Brain microvascular endothelial cell (primary cell): ENCODE results near the gene PCBP2.

ENCODE experiments used
- DNase-seq: peaks from one replicate; pipeline ENCODE4 v3.0.0-alpha.2; 2020
- H3K27ac ChIP-seq: fragments of 250-450 bp; sonication (Bioruptor Pico); 2 replicates; pipeline ENCODE4 v1.5.1; 2020; ENCODE audit warnings: mild to moderate bottlenecking, moderate library complexity
- H3K27me3 ChIP-seq: fragments of 250-450 bp; sonication (Bioruptor Pico); replicated peaks from 2 replicates; pipeline ENCODE4 v1.5.1; 2020; ENCODE audit warnings: mild to moderate bottlenecking
- H3K36me3 ChIP-seq: fragments of 250-450 bp; sonication (Bioruptor Pico); replicated peaks from 2 replicates; pipeline ENCODE4 v1.5.1; 2020; ENCODE audit warnings: mild to moderate bottlenecking
- H3K4me3 ChIP-seq: 2 replicates; pipeline ENCODE4 v1.5.1; 2011; ENCODE audit warnings: low read depth, mild to moderate bottlenecking, control low read depth, low read length, moderate library complexity
- in situ Hi-C: cut with HindIII; loops from 2 replicates; pipeline ENCODE4 v1.10.0; 2017; ENCODE audit warnings: low sequenced_read_pairs, low pct_ligation_motif_present
- TF ChIP-seq, protein P1 (sequence below): IDR thresholded peaks from 2 replicates; pipeline ENCODE4 v1.5.1; 2011; ENCODE audit warnings: low read depth, mild to moderate bottlenecking, moderate library complexity, low read length, control low read depth, inconsistent platforms; ENCODE audit errors: missing control alignments

PCBP2 gene

DNA sequence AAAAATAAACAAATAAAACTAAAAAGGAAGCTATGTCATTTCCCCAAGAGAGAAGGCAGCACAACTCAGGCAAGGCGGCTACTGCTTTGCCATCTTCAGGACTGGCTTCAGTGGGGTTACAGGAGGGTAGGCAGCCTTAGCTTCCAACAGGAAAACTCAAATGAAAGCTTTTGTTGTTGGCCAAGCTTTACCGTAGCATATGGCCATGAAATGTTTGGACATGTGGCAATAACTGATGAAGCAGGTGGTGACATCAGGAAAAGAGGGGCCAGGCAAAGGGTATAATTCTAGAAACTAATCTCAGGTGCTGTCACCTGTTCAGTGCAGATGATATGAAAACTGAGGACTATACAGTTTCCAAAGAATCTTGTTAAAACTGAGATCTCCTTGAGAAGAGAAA, 78.2 kb downstream of the PCBP2 start:
- Histone ChIP-seq H3K27me3 (no peaks in the 10 kb centered on the region), H3K27ac (no peak overlapping the region), H3K4me3 (no peak overlapping the region), H3K36me3 (peaks cover 61% of the 10 kb centered on the region)
- TF ChIP-seq, protein P1, sequence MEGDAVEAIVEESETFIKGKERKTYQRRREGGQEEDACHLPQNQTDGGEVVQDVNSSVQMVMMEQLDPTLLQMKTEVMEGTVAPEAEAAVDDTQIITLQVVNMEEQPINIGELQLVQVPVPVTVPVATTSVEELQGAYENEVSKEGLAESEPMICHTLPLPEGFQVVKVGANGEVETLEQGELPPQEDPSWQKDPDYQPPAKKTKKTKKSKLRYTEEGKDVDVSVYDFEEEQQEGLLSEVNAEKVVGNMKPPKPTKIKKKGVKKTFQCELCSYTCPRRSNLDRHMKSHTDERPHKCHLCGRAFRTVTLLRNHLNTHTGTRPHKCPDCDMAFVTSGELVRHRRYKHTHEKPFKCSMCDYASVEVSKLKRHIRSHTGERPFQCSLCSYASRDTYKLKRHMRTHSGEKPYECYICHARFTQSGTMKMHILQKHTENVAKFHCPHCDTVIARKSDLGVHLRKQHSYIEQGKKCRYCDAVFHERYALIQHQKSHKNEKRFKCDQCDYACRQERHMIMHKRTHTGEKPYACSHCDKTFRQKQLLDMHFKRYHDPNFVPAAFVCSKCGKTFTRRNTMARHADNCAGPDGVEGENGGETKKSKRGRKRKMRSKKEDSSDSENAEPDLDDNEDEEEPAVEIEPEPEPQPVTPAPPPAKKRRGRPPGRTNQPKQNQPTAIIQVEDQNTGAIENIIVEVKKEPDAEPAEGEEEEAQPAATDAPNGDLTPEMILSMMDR, result no peak
- in situ Hi-C loops, result no loop called here
- DNase-seq, result no peak
